Measurements from ENCODE around the gene LHFPL2. TPM values are rescaled to one million over a fixed set of nuclear protein-coding genes. Genes with fewer than 3 reads are reported as not detected.

LHFPL2 gene
- total and polyA plus RNA-seq, 3 donors from 2014 or later: 24.8 to 48.6 (median 42.8) TPM

GRCh38 chr5:78473751-78474150 lies 174.8 kb downstream of the LHFPL2 start:
- 88 to 93% methylated on average over 1 of the region's 1 CpG for WGBS, 2 donors
- TF ChIP-seq, protein P1, sequence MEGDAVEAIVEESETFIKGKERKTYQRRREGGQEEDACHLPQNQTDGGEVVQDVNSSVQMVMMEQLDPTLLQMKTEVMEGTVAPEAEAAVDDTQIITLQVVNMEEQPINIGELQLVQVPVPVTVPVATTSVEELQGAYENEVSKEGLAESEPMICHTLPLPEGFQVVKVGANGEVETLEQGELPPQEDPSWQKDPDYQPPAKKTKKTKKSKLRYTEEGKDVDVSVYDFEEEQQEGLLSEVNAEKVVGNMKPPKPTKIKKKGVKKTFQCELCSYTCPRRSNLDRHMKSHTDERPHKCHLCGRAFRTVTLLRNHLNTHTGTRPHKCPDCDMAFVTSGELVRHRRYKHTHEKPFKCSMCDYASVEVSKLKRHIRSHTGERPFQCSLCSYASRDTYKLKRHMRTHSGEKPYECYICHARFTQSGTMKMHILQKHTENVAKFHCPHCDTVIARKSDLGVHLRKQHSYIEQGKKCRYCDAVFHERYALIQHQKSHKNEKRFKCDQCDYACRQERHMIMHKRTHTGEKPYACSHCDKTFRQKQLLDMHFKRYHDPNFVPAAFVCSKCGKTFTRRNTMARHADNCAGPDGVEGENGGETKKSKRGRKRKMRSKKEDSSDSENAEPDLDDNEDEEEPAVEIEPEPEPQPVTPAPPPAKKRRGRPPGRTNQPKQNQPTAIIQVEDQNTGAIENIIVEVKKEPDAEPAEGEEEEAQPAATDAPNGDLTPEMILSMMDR (IDR thresholded peaks at IDR 0.05): no peak
- TF ChIP-seq POLR2A (IDR thresholded peaks at IDR 0.05): no peak
- no peak overlapping the region for H3K4me3 ChIP-seq
- intact Hi-C loops (cut with DNase I; ENCODE audit: low total_unique reads): no loop called here
- H3K4me1 ChIP-seq: no peaks in the 10 kb centered on the region
- H3K36me3 ChIP-seq (ENCODE audit: low read depth, missing control alignments): no peaks in the 10 kb centered on the region
- no peaks in the 10 kb centered on the region for H3K27me3 ChIP-seq
- no peak overlapping the region for H3K27ac ChIP-seq
- no peak for DNase-seq
- no peaks in the 10 kb centered on the region for H3K9me3 ChIP-seq

DNA sequence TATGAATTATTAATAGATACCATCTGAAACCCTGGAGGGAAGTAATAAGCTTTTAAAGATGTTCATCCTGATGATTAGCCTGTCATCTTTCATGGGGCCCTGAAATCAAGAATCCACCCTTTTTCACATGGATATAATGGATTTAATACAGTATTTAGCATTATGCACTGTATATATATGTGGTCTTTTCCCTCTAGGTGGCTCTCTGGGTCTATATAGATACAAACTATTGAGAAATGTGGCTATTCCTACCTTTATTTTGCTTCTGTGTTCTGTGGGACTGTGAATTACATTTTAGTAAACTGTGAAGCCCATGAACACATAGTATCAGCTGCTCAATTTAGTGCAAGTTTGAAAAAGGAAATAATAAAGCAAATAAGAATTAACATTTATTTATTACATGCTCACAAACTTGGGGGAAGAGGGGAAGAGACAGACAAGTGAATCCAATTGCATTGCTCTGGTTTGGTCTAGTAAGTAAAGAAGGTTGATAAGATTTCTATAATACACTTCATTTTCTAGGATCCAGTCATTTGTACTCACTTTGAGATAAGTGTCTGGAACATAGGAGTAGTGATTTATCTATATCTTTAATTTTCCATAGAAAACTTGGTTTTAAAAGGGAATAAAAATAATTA lies 176.0 kb downstream of the LHFPL2 start:
- no peak overlapping the region for H3K4me3 ChIP-seq
- DNase-seq: no peak
- no peak for TF ChIP-seq POLR2A (IDR thresholded peaks at IDR 0.05)
- intact Hi-C loops (cut with DNase I; ENCODE audit: low total_unique reads): no loop called here
- H3K4me1 ChIP-seq: no peaks in the 10 kb centered on the region
- H3K27me3 ChIP-seq: no peaks in the 10 kb centered on the region
- H3K9me3 ChIP-seq: no peaks in the 10 kb centered on the region
- H3K27ac ChIP-seq: no peak overlapping the region
- no peaks in the 10 kb centered on the region for H3K36me3 ChIP-seq (ENCODE audit: low read depth, missing control alignments)

DNA sequence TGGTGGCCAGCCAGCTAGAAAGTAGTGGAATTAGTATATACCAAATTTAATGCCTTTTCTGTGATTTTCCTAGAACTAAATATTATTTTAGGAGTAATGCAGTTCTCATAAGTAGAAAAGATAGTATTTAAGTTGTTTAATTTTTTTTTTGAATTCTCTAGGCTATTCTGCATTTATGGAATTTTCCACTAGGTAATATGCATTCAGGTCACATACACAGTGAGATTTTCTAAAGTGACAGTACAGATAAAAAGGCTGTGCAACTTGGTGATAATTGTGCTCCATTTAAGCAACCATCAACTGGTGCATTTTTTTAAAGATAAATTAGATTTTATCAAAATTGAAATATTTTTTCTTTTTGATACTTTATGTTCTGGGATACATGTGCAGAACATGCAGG lies 176.7 kb downstream of the LHFPL2 start:
- no peak overlapping the region for H3K4me3 ChIP-seq
- H3K27me3 ChIP-seq: no peaks in the 10 kb centered on the region
- no peak overlapping the region for H3K27ac ChIP-seq
- H3K4me1 ChIP-seq: no peaks in the 10 kb centered on the region
- H3K9me3 ChIP-seq: no peaks in the 10 kb centered on the region
- intact Hi-C loops (cut with DNase I; ENCODE audit: low total_unique reads): no loop called here
- DNase-seq: no peak
- no peaks in the 10 kb centered on the region for H3K36me3 ChIP-seq (ENCODE audit: low read depth, missing control alignments)
- TF ChIP-seq POLR2A (IDR thresholded peaks at IDR 0.05): no peak
- TF ChIP-seq, protein P1 (IDR thresholded peaks at IDR 0.05): no peak

- Histone ChIP-seq H3K4me3 (no peak overlapping the region), H3K4me1 (no peaks in the 10 kb centered on the region), H3K27me3 (no peaks in the 10 kb centered on the region), H3K36me3 (ENCODE audit: low read depth, missing control alignments) (no peaks in the 10 kb centered on the region), H3K9me3 (no peaks in the 10 kb centered on the region), H3K27ac (no peak overlapping the region)
- no peak for TF ChIP-seq POLR2A (IDR thresholded peaks at IDR 0.05)
- TF ChIP-seq, protein P1 (IDR thresholded peaks at IDR 0.05): peak; percentile 62 to 81 (median 64)
- DNase-seq: no peak
- intact Hi-C loops (cut with DNase I; ENCODE audit: low total_unique reads): no loop called here
- 35 to 40% methylated on average over 3 of the region's 3 CpGs for WGBS, 2 donors
Measured at GRCh38 chr5:78467752-78468357, 180.7 kb downstream of the LHFPL2 start.

- Histone ChIP-seq H3K4me3 (no peak overlapping the region), H3K9me3 (no peaks in the 10 kb centered on the region), H3K4me1 (no peaks in the 10 kb centered on the region), H3K27me3 (no peaks in the 10 kb centered on the region), H3K27ac (no peak overlapping the region), H3K36me3 (ENCODE audit: low read depth, missing control alignments) (no peaks in the 10 kb centered on the region)
- 91 to 98% methylated on average over 1 of the region's 1 CpG for WGBS, 2 donors
- DNase-seq: no peak
- intact Hi-C loops (cut with DNase I; ENCODE audit: low total_unique reads): no loop called here
- TF ChIP-seq, protein P1 (IDR thresholded peaks at IDR 0.05): no peak
- no peak for TF ChIP-seq POLR2A (IDR thresholded peaks at IDR 0.05)
Measured at GRCh38 chr5:78467140-78467539, 181.4 kb downstream of the LHFPL2 start.

Data from testis (tissue), 3 donors.